ENCODE data around the gene MINDY4.

MINDY4 gene

DNA sequence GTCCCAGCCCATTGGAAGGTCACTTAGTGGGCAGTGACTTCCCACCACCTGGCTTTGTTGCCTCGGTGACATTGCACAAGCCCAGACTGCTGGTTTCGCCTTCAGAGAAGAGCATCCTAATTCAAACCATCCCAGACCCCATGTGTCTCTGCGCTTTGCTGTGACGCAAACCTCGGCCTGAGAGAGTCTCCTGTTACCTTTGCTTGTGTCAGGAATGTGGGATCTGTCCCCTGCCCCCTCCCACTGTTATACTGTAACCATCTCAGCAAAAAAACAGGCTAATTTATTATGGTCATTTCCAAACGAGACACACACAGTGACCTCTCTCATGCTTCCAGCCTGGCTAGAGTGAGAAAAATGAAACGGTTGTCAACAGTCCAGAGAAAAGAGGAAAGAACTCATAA, 115.4 kb downstream of the MINDY4 start:
- Histone ChIP-seq H3K4me3 (ENCODE audit: low read depth in 1 of 2, low read length in 1 of 2) (no peak overlapping the region), H3K27ac (no peak overlapping the region), H3K36me3 (no peaks in the 10 kb centered on the region), H3K27me3 (no peaks in the 10 kb centered on the region), H3K4me1 (ENCODE audit: control insufficient read depth in 1 of 2, insufficient read depth in 1 of 2, low read depth in 1 of 2, low read length in 1 of 2) (no peaks in the 10 kb centered on the region), H3K9me3 (no peaks in the 10 kb centered on the region)
- TF ChIP-seq, protein P1, sequence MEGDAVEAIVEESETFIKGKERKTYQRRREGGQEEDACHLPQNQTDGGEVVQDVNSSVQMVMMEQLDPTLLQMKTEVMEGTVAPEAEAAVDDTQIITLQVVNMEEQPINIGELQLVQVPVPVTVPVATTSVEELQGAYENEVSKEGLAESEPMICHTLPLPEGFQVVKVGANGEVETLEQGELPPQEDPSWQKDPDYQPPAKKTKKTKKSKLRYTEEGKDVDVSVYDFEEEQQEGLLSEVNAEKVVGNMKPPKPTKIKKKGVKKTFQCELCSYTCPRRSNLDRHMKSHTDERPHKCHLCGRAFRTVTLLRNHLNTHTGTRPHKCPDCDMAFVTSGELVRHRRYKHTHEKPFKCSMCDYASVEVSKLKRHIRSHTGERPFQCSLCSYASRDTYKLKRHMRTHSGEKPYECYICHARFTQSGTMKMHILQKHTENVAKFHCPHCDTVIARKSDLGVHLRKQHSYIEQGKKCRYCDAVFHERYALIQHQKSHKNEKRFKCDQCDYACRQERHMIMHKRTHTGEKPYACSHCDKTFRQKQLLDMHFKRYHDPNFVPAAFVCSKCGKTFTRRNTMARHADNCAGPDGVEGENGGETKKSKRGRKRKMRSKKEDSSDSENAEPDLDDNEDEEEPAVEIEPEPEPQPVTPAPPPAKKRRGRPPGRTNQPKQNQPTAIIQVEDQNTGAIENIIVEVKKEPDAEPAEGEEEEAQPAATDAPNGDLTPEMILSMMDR (IDR thresholded peaks at IDR 0.05), result no peak

DNA sequence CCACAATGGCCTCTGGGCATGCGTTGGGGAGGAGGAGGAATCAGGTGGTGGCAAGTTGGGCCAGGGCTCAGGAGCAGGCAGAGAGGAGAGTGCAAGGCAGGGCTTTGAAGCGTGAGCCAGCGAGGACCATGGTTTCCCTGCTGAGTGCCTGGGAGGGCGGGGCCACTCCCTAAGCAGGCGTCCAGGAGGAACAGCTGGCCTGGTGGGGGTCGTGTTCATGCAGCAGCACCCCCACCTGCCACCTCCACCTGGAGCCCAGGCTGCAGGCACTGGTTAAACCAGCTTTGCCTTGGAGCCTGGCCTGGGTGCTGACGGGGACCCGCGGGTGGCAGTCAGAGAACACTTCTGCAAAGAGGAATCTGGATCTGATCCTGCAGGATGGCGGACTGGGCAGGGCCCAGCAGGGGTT, 116.3 kb downstream of the MINDY4 start:
- Histone ChIP-seq H3K4me3 (ENCODE audit: low read depth in 1 of 2, low read length in 1 of 2) (no peak overlapping the region), H3K9me3 (no peaks in the 10 kb centered on the region), H3K27ac (no peak overlapping the region), H3K4me1 (ENCODE audit: control insufficient read depth in 1 of 2, insufficient read depth in 1 of 2, low read depth in 1 of 2, low read length in 1 of 2) (no peaks in the 10 kb centered on the region), H3K36me3 (no peaks in the 10 kb centered on the region), H3K27me3 (no peaks in the 10 kb centered on the region)
- TF ChIP-seq, protein P1 (IDR thresholded peaks at IDR 0.05), result no peak

DNA sequence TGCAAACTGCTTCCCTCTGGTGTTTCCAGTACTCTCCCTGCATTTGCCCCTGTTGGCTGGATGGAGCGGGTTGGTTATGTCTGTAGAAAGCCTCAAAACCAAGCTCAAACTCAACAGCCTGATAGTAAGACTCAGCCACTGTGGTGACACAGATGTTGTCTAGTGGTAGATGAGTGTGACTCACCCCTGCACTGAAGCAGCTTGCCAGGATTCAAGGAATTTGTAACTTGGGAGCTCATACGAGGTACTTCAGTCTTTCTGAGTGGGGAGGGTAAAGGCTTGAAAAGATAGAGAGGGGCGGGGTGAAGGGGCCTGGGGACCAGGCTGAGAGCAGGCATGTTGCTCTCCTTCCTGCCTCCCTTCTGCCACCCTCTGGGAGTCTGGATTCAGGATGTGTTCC, 117.5 kb downstream of the MINDY4 start:
- TF ChIP-seq, protein P1 (IDR thresholded peaks at IDR 0.05), result no peak
- H3K4me3 ChIP-seq (ENCODE audit: low read depth in 1 of 2, low read length in 1 of 2), result no peak overlapping the region
- H3K36me3 ChIP-seq, result no peaks in the 10 kb centered on the region
- H3K4me1 ChIP-seq (ENCODE audit: control insufficient read depth in 1 of 2, insufficient read depth in 1 of 2, low read depth in 1 of 2, low read length in 1 of 2), result no peaks in the 10 kb centered on the region
- no peaks in the 10 kb centered on the region for H3K9me3 ChIP-seq
- no peaks in the 10 kb centered on the region for H3K27me3 ChIP-seq
- no peak overlapping the region for H3K27ac ChIP-seq

DNA sequence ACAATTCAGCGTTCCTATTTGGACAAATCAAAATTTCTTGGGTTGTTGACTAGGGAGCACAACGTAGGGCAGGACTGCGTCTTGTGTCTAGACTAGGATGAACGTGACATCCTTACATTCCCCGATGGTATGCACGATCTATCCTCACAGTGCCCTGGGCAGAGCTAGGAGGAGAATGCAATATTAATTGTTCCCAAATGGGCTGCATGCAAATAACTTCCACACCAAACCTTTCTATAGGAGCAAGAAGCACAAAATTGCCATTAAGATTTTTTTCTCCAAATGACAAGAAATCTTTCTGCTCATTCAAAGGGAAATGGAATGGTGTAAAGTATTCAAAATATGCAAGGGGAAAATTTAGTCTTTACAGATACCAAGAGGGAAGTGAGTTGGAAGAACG, 119.0 kb downstream of the MINDY4 start:
- H3K4me3 ChIP-seq (ENCODE audit: low read depth in 1 of 2, low read length in 1 of 2), result no peak overlapping the region
- H3K27ac ChIP-seq, result no peak overlapping the region
- no peaks in the 10 kb centered on the region for H3K4me1 ChIP-seq (ENCODE audit: control insufficient read depth in 1 of 2, insufficient read depth in 1 of 2, low read depth in 1 of 2, low read length in 1 of 2)
- H3K27me3 ChIP-seq, result no peaks in the 10 kb centered on the region
- TF ChIP-seq, protein P1 (IDR thresholded peaks at IDR 0.05), result no peak
- H3K36me3 ChIP-seq, result no peaks in the 10 kb centered on the region
- H3K9me3 ChIP-seq, result no peaks in the 10 kb centered on the region

DNA sequence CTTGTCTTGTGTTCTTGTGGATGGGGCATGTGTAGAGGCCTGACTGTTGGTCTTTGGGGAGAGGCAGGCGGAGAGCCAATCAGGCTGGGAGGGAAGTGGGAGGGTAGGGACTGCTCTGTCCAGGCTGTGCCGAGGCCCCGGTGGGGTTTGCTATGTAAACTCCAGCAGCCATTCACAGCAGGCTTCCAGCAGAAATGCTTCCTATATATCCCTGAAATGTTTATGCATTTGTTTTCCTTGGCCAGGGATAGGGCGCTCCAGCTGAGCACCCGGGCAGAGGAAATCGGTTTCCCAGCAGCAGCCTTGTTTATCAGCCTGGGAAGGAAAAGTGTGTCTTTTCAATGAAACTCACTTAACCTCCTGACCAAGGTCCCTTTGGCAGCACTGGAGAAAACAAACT, 122.1 kb downstream of the MINDY4 start:
- H3K9me3 ChIP-seq, result no peaks in the 10 kb centered on the region
- no peaks in the 10 kb centered on the region for H3K27me3 ChIP-seq
- TF ChIP-seq, protein P1 (IDR thresholded peaks at IDR 0.05), result no peak
- no peaks in the 10 kb centered on the region for H3K4me1 ChIP-seq (ENCODE audit: control insufficient read depth in 1 of 2, insufficient read depth in 1 of 2, low read depth in 1 of 2, low read length in 1 of 2)
- no peak overlapping the region for H3K27ac ChIP-seq
- H3K4me3 ChIP-seq (ENCODE audit: low read depth in 1 of 2, low read length in 1 of 2), result no peak overlapping the region
- no peaks in the 10 kb centered on the region for H3K36me3 ChIP-seq

DNA sequence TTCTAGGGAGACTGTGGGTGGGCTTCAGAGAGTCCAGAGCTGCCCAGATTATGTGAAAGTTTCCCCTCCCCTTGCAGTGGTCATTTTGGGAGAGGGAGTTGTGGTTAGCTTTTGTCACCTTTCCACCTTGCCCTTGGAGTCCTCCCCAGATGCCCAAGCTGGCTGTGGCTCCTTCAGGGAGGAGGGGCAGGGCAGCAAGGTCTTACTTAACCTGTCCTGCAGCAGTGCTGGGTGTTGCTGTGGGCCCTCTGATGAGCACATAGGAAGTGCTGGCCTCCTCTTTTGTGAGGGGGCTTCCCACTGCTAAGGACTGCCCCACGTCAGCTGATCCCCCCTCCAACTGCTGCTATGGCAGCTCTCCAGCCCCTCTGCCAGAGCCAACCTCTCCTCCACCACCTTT, 122.8 kb downstream of the MINDY4 start:
- Histone ChIP-seq H3K27ac (no peak overlapping the region), H3K27me3 (no peaks in the 10 kb centered on the region), H3K9me3 (no peaks in the 10 kb centered on the region), H3K4me1 (ENCODE audit: control insufficient read depth in 1 of 2, insufficient read depth in 1 of 2, low read depth in 1 of 2, low read length in 1 of 2) (no peaks in the 10 kb centered on the region), H3K36me3 (no peaks in the 10 kb centered on the region), H3K4me3 (ENCODE audit: low read depth in 1 of 2, low read length in 1 of 2) (no peak overlapping the region)
- TF ChIP-seq, protein P1 (IDR thresholded peaks at IDR 0.05), result no peak

Measured in neutrophil (primary cell).